H1 (cell line): ENCODE results near the gene CREBBP.

Experiments
- POLR2A ChIP-seq, 2 experiments: IDR thresholded peaks; 1 replicate in 1 of 2; 2 replicates in 1 of 2; pipeline ENCODE4 v1.6.1; 2011; ENCODE audit warnings: low read depth in 2 of 2, low read length in 2 of 2, mild to moderate bottlenecking in 2 of 2; ENCODE audit errors: control extremely low read depth in 1 of 2
- RFX5 ChIP-seq: IDR thresholded peaks from 2 replicates; pipeline ENCODE4 v1.6.1; 2011; ENCODE audit warnings: low read depth, low read length, improper control_type of control experiment, borderline replicate concordance
- RNF2 ChIP-seq: fragments of 200-900, 300-1000 bp; sonication (generic); IDR thresholded peaks from 2 replicates; pipeline ENCODE4 v1.7.1; 2016; ENCODE audit warnings: borderline replicate concordance, low read depth, mild to moderate bottlenecking, antibody characterized with exemption, low read length; ENCODE audit not compliant: poor library complexity, severe bottlenecking; ENCODE audit errors: missing control alignments
- TF ChIP-seq, protein P1 (sequence below), 3 experiments: IDR thresholded peaks; 1 replicate in 2 of 3; 2 replicates in 1 of 3; pipeline versions ENCODE4 v1.5.1 to v1.6.1; 2011; ENCODE audit warnings: low read length in 3 of 3, mild to moderate bottlenecking in 3 of 3, inconsistent platforms in 2 of 3, low read depth in 1 of 3, moderate library complexity in 1 of 3; ENCODE audit not compliant: insufficient read depth in 1 of 3; ENCODE audit errors: control extremely low read depth in 1 of 3

DNA sequence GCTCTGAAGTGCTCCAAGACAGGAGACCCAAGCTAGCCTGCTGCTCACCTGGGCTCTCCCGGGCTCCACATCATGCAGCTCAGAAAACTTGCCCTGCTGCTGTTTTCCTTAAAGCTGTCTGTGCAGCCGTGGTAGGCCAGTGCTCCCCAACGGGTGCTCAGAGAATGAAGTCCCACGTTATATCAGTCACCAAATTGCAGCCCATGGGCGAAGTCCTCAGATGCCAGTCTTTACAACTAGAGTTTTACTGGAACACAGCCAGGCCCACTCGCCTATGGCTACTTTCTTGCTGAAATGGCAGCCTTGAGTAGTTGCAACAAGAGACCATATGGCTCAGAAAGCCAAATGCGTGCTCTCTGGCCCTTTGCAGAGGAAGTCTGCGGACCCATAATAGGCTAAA is 6.3 kb downstream of the CREBBP start:
- TF ChIP-seq RFX5 (no peak), RNF2 (no peak), POLR2A (IDR thresholded peaks at IDR 0.05; ENCODE audit: control extremely low read depth in 1 of 2, low read depth in 2 of 2, low read length in 2 of 2) (no peak)
- TF ChIP-seq, protein P1, sequence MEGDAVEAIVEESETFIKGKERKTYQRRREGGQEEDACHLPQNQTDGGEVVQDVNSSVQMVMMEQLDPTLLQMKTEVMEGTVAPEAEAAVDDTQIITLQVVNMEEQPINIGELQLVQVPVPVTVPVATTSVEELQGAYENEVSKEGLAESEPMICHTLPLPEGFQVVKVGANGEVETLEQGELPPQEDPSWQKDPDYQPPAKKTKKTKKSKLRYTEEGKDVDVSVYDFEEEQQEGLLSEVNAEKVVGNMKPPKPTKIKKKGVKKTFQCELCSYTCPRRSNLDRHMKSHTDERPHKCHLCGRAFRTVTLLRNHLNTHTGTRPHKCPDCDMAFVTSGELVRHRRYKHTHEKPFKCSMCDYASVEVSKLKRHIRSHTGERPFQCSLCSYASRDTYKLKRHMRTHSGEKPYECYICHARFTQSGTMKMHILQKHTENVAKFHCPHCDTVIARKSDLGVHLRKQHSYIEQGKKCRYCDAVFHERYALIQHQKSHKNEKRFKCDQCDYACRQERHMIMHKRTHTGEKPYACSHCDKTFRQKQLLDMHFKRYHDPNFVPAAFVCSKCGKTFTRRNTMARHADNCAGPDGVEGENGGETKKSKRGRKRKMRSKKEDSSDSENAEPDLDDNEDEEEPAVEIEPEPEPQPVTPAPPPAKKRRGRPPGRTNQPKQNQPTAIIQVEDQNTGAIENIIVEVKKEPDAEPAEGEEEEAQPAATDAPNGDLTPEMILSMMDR (IDR thresholded peaks at IDR 0.05; ENCODE audit: control extremely low read depth in 1 of 3, insufficient read depth in 1 of 3, low read depth in 1 of 3, low read length in 3 of 3) = no peak
